GM12873 (cell line): ENCODE measurements around the gene BICDL1.

Experiments
- TF ChIP-seq, protein P1 (sequence below): IDR thresholded peaks from 2 replicates; pipeline ENCODE4 v1.5.1; 2012; ENCODE audit warnings: low read depth, mild to moderate bottlenecking, moderate library complexity, low read length, control low read depth; ENCODE audit not compliant: insufficient read depth; ENCODE audit errors: missing control alignments

The BICDL1 gene

DNA sequence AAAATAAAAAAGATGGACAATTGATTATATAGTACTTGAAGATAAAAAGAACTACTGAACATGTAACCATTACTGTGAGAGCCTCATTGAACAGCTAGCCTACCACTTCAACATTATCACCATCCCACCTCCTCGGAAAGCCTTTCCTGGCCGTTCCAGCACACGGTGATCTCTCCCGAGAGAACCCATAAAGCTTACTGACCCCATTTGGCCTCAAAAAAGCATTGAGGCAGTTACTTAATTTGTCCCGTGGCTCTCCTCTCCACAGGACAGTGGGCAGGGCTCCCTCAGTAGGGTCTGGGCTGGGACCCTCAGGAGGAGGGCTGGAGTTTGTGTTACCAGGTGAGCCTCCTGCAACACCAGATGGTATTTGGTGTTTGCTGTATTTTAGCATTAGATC, 71.7 kb downstream of the BICDL1 start:
- TF ChIP-seq, protein P1, sequence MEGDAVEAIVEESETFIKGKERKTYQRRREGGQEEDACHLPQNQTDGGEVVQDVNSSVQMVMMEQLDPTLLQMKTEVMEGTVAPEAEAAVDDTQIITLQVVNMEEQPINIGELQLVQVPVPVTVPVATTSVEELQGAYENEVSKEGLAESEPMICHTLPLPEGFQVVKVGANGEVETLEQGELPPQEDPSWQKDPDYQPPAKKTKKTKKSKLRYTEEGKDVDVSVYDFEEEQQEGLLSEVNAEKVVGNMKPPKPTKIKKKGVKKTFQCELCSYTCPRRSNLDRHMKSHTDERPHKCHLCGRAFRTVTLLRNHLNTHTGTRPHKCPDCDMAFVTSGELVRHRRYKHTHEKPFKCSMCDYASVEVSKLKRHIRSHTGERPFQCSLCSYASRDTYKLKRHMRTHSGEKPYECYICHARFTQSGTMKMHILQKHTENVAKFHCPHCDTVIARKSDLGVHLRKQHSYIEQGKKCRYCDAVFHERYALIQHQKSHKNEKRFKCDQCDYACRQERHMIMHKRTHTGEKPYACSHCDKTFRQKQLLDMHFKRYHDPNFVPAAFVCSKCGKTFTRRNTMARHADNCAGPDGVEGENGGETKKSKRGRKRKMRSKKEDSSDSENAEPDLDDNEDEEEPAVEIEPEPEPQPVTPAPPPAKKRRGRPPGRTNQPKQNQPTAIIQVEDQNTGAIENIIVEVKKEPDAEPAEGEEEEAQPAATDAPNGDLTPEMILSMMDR = no peak

DNA sequence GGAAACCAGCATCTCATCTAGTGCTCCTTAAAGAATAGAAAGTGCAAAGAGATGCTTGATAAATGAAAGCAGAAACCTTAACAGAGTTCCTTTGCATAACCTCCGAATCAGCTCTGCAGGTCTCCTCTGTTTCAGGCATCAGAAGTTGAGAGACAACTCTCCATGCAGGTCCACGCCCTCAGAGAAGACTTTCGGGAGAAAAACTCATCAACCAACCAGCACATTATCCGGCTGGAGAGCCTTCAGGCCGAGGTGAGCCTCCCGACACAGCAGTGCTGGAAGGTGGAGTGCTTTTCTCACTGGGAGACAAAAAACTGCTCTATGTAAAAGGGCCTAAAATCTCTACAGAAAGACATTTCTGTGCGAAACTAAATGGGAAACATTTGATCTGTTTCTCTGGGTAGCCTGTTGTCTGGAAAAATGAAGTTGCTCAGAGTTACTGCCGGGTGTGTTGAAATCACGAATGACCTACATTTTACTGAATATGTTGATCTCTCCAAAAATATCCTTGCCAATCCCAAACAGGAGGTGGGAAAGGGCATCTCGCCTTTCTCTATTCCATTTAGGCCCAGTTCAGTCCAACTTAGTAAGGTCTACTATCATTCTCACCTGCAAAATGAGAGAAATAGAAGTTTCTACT, 72.7 kb downstream of the BICDL1 start:
- TF ChIP-seq, protein P1 = no peak

DNA sequence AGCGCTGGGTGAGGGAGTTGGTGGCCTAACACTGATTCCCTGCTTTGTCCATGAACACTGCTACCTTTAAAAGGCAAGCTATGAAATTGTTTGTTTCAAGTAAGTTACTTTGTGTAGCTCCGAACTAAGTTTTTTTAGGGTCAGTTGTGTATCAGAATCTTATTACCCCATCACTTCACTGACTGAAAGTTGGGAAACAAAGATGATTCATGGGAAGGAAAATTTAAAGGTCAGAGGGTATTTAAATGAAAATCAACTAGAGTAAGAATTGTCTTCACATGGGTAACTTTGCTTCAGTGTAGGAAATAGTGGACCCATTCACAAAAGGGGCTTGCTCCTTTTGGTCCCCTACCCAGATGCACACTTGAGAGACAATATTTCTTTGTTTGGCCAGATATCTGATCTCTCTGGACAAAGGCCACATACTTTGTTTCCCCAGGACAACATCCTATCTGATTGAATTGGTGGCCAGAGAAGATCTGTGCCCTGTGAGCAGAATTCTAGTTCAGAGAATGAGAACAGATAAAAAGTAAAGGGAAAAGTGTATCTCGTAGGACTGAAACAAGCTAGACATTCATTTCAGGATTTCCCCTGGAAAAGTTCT, 74.0 kb downstream of the BICDL1 start:
- TF ChIP-seq, protein P1 = no peak

DNA sequence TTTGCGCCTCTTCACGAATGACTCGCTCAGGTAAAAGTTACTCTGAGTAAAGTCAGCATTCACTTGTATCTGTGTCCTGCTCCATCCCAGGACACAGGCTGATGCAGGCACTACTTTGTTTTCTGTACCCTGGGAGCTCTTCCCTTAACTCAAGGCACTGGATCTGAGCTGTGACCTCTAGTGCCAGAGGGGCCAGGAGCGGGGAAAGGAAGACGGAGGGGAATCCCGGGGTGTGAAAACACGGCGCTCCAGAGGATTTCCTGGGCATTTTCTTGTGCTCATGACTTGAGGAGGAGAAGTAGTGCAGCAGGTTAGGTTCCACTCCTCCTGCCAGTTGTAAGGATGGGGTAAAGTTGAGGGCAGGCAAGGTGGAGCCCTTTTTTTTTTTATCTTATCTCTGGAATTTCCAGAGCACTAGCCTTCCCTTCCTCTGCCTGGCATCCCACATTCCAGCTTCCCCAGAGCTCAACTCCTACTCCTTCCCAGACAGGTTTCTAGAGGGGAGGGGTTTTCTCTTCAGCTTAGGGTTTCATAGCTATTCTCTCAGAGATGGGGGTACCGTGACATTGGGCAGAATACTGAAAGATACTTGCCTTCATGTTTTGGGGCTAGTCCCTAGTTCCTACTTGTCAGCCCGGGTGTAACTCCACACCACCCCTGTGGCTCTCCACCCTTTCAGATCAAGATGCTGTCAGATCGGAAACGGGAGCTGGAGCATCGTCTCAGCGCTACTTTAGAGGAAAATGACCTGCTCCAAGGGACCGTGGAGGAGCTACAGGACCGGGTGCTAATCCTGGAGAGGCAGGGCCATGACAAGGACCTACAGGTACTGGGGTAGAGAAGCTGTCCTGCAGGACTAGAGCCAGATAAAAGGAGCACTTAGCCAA, 75.3 kb downstream of the BICDL1 start:
- TF ChIP-seq, protein P1 = no peak

DNA sequence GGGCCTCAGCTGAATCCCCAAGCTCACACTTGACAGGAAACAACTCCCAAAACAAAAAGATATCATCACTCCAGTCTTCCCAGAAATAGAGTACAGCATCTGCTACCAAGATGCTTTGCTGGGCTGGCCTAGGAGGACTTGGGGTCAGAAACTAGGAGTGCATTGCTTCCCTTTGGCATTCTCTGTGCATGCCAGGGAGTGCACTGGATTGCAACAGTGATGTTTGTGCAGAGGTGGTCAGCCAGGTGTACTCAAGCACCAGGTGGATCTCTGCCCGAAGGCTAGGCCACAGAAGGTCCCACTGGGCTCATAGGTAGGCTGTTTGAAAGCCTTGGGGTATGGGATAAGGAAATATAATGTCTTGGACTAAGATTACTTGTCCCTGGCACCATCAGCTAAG, 76.4 kb downstream of the BICDL1 start:
- TF ChIP-seq, protein P1 = no peak

DNA sequence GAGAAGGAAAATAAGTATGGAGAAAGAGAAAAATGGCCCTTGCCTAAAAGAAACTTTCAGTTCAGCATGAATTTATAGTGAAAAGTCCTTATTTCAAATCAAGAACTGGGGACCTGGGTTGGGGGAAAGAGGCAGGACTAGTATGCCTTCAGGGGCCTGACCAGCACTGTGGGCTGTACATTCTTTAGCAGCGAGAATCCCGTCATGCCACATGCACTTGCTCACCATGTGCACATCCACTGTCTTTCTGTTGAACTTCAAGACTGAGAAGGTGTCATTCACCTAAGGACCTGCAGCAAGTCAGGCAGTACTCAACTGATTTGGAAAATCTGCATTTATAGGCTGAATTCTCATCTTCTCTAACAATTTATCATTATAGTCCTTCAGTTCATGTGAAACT, 77.3 kb downstream of the BICDL1 start:
- TF ChIP-seq, protein P1 = no peak
